Activated T-cell treated with anti-CD3 and anti-CD28 coated beads for 24 hours (primary cell): Measurements from ENCODE around the gene KRABD2.
"Not testable (repeated sequence)": the region's sequence is repeated elsewhere in the genome, so short reads cannot be mapped to it uniquely, and the experiment has no call there.

ENCODE experiments used
- DNase-seq: peaks from one replicate; pipeline ENCODE4 v3.0.0-alpha.2; 2020; ENCODE audit warnings: low read depth

KRABD2 gene

GRCh38 chr17:8360751-8361150 lies 15.8 kb downstream of the KRABD2 start:
- no peak for DNase-seq

GRCh38 chr17:8360260-8360659 lies 16.2 kb downstream of the KRABD2 start:
- no peak for DNase-seq

DNA sequence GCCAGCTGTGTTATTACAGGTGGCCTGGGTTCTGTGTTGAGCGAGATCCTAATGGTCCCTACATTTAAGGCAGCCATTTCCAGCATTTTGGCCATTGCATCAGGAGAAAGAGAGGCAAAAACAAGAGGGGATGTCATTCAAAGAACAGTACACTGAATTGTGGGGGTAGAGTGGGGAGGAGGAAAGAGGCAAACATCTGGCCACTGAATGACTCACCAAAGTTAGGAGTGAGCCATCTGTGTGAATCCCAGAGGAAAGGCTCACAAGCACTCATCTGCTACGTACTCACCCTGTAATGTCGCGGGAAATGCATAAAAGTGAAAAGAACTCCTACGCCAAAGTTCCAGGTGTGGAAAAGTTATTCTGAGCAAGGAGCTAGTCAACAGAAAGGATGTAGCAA lies 16.7 kb downstream of the KRABD2 start:
- no peak for DNase-seq

GRCh38 chr17:8357910-8358309 lies 18.6 kb downstream of the KRABD2 start:
- DNase-seq = no peak

- DNase-seq = no peak
These were observed 22.3 kb downstream of the KRABD2 start for GRCh38 chr17:8354236-8354635.

DNA sequence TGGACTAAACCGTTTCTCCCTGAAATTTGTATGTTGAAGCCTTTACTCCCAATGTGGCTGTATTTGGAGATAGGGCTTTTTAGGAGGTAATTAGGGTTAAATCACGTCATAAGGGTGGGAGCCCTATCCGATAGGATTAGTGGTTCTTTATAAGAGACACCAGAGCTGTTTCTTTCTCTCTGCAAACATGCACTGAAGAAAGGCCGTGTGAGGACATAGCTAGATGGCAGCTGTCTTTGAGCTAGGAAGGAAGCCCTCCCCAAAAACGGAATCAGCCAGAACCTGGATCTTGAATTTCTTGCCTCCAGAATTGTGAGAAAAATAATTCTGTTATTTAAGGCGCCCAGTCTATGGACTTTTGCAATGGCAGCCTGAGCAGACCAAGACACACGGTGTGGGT lies 22.8 kb downstream of the KRABD2 start:
- DNase-seq = no peak

DNA sequence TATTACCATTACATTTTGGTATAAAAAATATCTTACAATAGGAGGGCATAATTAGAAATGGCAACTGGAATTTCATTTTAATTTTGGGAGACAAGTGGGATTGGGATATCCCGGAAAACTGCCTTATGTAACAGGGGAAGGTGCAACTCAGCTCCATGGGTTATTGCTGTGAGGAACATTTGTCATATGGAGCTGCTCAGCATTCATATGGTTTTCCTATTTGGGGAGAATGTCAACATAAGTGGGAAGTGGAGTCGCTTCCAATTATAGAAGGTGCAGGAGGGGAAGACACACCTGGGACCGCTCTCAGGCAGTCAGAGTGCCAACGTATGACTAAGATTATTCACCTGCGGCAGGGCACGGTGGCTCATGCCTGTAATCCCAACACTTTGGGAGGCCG lies 26.2 kb downstream of the KRABD2 start:
- DNase-seq = no peak

DNA sequence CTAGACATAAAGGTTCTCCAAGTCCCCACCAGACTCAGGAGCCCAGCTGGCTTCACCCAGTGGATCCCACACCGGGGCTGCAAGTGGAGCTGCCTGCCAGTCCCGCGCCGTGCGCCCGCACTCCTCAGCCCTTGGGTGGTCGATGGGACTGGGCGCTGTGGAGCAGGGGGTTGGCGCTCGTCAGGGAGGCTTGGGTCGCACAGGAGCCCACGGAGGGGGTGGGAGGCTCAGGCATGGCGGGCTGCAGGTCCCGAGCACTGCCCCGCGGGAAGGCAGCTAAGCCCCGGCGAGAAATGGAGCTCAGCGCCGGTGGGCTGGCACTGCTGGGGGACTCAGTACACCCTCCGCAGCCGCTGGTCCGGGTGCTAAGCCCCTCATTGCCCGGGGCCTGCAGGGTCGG lies 29.5 kb downstream of the KRABD2 start:
- DNase-seq = not testable (repeated sequence)

GRCh38 chr17:8345951-8346665 lies 30.4 kb downstream of the KRABD2 start:
- DNase-seq = no peak

- DNase-seq = no peak
These were observed 31.3 kb downstream of the KRABD2 start for GRCh38 chr17:8345052-8345690.

DNA sequence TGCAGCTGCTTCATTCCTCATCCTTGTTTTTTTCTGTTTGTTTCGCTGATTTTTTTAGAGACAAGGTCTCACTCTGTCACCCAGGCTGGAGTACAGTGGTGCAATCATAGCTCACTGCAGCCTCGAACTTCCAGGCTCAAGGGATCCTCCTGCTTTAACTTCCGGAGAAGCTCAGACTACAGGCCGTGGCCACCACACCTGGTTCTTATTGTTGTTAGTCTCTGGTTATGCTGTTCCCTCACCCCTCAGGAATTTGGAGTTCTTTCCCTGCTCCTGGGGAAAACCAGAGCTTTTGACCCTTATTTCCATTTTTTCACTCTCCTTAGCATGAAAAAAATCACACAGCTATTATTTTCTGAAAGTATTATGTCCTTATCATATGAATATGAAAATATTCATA lies 35.0 kb downstream of the KRABD2 start:
- no peak for DNase-seq

DNA sequence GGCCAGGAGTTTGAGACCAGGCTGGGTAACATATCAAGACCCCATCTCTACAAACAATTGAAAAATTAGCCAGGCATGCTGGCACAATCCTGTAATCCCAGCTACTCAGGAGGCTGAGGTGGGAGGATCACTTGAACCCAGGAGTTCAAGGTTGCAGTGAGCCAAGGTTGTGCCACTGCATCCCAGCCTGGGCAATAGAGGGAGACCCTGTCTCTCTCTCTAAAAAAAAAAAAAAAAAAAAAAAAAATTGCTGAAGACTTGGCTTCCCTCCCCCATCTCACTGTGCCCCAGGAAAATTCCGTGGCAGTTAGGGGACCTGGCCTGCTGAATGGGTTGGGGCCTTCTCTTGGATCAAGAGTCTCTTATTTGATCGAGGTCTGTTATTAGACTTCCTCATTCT lies 37.0 kb downstream of the KRABD2 start, which contains the start of gene ODF4:
TSS of gene ODF4 (plus strand) at position 301 of the 400 bp plus-strand sequence. CDS start 212 bp downstream, outside the sequence.
- DNase-seq = no peak

DNA sequence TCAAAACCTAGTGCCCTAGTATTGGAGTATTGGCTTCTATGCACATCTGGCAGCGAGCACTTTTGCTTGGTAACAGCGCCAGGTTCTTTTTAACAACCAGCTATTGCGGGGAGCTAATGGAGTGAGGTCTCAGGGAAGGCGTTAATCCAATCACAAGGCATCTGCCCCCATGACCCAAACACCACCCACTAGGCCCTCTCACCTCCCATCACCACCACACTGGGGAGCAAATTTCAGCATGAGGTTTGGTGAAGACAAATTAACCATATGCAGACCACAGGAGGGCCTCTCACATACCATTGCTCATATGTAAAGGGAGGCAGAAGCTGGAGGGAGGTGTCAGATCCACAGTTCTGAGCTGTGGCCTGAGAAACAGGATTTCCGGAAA lies 37.8 kb downstream of the KRABD2 start:
- no peak for DNase-seq

- no peak for DNase-seq
These were observed 38.4 kb downstream of the KRABD2 start for GRCh38 chr17:8337802-8338752.

DNA sequence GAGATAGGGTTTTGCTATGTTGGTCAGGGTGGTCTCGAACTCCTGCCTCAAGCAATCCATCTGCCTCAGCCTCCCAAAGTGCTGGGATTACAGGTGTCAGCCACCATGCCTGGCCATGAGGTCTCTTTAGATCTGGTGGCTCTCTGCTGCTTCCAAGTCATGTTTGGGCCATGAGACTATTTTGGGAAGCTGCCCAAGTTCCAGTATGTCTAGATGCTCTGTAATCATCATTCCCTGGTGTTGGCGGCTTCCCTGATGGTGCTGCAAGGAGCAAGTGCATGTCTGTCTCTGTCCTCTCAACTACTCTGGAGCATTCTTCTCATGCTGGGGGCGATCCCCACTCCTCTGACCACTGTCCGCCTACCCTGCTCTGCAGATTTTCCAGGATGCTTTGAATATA lies 43.2 kb downstream of the KRABD2 start:
- no peak for DNase-seq

GRCh38 chr17:8332688-8333087 lies 43.8 kb downstream of the KRABD2 start:
- no peak for DNase-seq

DNA sequence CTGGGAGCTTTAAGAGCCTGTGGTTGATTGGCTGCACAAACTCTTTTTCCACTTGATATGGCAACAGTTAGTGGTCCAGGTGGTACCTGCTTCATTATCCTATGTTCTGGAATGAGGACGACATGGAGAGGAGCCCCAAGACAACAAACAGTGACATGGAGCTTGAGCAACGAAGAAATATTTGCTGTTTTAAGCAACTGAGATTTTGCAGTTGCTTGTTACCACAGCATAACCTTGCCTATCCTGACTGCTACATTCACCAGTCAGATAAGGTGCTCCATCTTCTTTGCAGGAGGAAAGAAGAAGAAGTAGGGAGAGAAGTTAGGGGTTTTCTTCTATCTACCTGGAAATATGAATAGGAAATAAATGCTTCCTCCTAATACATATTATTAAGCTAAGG lies 44.4 kb downstream of the KRABD2 start:
- no peak for DNase-seq

GRCh38 chr17:8327303-8327649 lies 49.2 kb downstream of the KRABD2 start:
- DNase-seq = no peak
